ENCODE measurements around the gene JMJD8. TPM values are rescaled to one million over a fixed set of nuclear protein-coding genes. Genes with fewer than 3 reads are reported as not detected.

Gene JMJD8
- total RNA-seq, 1 experiment from 2014 or later: 73.9 TPM

DNA sequence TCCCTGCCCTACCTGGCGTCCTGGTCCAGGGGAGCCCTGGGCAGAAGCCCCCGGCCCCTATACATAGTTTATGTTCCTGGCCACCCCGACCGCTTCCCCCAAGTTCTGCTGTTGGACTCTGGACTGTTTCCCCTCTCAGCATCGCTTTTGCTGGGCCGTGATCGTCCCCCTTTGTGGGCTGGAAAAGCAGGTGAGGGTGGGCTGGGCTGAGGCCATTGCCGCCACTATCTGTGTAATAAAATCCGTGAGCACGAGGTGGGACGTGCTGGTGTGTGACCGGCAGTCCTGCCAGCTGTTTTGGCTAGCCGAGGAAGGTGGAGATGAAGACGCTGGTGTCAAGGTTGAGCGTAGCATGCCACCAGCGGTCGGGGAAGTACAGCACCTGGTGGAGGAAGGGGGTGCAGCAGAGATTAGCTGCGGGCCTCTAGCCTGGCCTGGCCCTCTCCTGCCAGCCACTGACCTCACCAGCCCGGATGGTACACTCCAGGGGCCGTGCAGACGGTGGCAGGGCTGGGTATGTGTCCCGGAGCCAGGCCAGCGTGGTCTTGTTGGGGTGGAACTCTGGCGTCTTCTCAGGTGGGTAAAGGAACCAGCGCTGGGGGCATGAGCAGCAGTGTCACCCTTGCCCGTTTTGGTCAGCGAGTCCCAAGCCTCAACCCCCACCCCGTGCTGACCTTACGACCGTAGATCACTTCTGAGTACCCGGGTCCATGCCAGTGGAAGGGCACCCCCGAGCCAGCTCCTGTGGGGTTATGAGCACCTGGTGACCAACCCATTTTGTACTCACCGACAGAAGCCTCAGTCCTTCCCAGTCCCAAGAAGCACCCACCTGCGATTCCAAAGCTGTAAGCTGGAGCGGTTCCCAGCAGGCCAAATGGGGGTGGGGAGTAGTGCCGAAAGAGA lies 1.4 kb downstream of the JMJD8 start:
- Histone ChIP-seq H3K36me3 (ENCODE audit: control insufficient read depth, insufficient read depth, low read length) (peaks cover 5% of the 10 kb centered on the region; the same call in 1 of the 2 replicates), H3K27ac (ENCODE audit: low read length) (peak overlapping the region; percentile 87), H3K4me3 (ENCODE audit: low read depth in 2 of 2, low read length in 2 of 2) (peak overlapping the region; percentile 66 to 71), H3K27me3 (ENCODE audit: control insufficient read depth, insufficient read depth, low read length) (no peaks in the 10 kb centered on the region), H3K9me3 (ENCODE audit: control insufficient read depth, insufficient read depth, low read depth, low read length) (no peaks in the 10 kb centered on the region), H3K4me1 (ENCODE audit: control insufficient read depth, insufficient read depth, low read length) (peaks cover 18% of the 10 kb centered on the region)
- DNase-seq (ENCODE audit: low read depth, low spot score): no peak
- ChIA-PET CTCF (no interaction called here), POLR2A (no interaction called here)
- intact Hi-C loops (cut with micrococcal nuclease; ENCODE audit: unreplicated experiment): loop anchor here (10.0 kb wide), 1 partner anchor 1092 kb away; the partner anchor contains the start of genes EME2, MRPS34 and NME3
- ATAC-seq: peak; percentile 7
- TF ChIP-seq, protein P1, sequence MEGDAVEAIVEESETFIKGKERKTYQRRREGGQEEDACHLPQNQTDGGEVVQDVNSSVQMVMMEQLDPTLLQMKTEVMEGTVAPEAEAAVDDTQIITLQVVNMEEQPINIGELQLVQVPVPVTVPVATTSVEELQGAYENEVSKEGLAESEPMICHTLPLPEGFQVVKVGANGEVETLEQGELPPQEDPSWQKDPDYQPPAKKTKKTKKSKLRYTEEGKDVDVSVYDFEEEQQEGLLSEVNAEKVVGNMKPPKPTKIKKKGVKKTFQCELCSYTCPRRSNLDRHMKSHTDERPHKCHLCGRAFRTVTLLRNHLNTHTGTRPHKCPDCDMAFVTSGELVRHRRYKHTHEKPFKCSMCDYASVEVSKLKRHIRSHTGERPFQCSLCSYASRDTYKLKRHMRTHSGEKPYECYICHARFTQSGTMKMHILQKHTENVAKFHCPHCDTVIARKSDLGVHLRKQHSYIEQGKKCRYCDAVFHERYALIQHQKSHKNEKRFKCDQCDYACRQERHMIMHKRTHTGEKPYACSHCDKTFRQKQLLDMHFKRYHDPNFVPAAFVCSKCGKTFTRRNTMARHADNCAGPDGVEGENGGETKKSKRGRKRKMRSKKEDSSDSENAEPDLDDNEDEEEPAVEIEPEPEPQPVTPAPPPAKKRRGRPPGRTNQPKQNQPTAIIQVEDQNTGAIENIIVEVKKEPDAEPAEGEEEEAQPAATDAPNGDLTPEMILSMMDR (IDR thresholded peaks at IDR 0.05): peak; percentile 24
- TF ChIP-seq POLR2AphosphoS5 (IDR thresholded peaks at IDR 0.05; ENCODE audit: low read depth, low read length) (peak; percentile 28; the same call in 1 of the 2 replicates), SIN3A (IDR thresholded peaks at IDR 0.05; ENCODE audit: borderline replicate concordance, insufficient read depth, low read depth, low read length) (peak; percentile 74; the same call in 1 of the 2 replicates), REST (IDR thresholded peaks at IDR 0.05; ENCODE audit: insufficient read depth in 1 of 2, low read depth in 2 of 2, low read length in 1 of 2) (no peak; a peak in 1 of 4 replicates)
- BruUV-seq (replicated peaks): no TSS peak
- in situ Hi-C loops (cut with HindIII; ENCODE audit: low pct_unique_long_range_greater_than_20kb, low sequenced_read_pairs): no loop called here

DNA sequence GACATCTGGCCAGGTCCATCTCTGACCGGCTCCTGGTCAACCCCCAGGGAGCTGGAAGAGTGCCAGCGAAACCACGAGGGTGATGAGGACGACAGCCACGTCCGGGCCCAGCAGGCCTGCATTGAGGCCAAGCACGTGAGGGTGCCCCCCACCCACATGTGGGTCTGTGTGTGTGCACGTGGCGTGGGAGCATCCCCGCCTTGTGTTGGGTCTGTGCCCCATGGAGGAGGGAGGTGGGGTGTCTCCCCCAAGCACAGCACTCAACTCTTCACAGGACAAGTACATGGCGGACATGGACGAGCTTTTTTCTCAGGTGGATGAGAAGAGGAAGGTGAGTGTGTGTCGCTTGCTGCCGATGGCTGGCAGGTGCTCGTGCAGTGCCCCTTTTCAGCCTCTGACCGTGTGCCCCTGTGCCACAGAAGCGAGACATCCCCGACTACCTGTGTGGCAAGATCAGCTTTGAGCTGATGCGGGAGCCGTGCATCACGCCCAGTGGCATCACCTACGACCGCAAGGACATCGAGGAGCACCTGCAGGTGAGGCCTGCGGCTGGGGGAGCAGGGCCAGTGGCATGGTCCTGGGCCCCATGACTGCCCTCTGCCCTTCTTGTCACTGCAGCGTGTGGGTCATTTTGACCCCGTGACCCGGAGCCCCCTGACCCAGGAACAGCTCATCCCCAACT lies 2.2 kb downstream of the JMJD8 start:
- no peaks in the 10 kb centered on the region for H3K9me3 ChIP-seq (ENCODE audit: control insufficient read depth, insufficient read depth, low read depth, low read length)
- TF ChIP-seq SIN3A (IDR thresholded peaks at IDR 0.05; ENCODE audit: borderline replicate concordance, insufficient read depth, low read depth, low read length) (no peak), POLR2AphosphoS5 (IDR thresholded peaks at IDR 0.05; ENCODE audit: low read depth, low read length) (peak; percentile 68; the same call in 1 of the 2 replicates), TCF7L2 (IDR thresholded peaks at IDR 0.05; ENCODE audit: low read depth, low read length) (no peak), REST (IDR thresholded peaks at IDR 0.05; ENCODE audit: insufficient read depth in 1 of 2, low read depth in 2 of 2, low read length in 1 of 2) (peak in 1 of 2 experiments; percentile 14; a peak in 1 of 4 replicates)
- TF ChIP-seq, protein P1 (IDR thresholded peaks at IDR 0.05): no peak
- CTCF ChIA-PET: interaction anchor here (1.1 kb wide), 1 partner anchor 14 kb away, joined by 3 read pairs; the partner anchor contains the start of gene RHOT2
- peak overlapping the region; percentile 66 to 71 for H3K4me3 ChIP-seq (ENCODE audit: low read depth in 2 of 2, low read length in 2 of 2)
- in situ Hi-C loops (cut with HindIII; ENCODE audit: low pct_unique_long_range_greater_than_20kb, low sequenced_read_pairs): no loop called here
- POLR2A ChIA-PET: no interaction called here
- H3K27ac ChIP-seq (ENCODE audit: low read length): peak overlapping the region; percentile 87
- ATAC-seq (no peak), DNase-seq (ENCODE audit: low read depth, low spot score) (no peak)
- peaks cover 5% of the 10 kb centered on the region; the same call in 1 of the 2 replicates for H3K36me3 ChIP-seq (ENCODE audit: control insufficient read depth, insufficient read depth, low read length)
- H3K27me3 ChIP-seq (ENCODE audit: control insufficient read depth, insufficient read depth, low read length): no peaks in the 10 kb centered on the region
- intact Hi-C loops (cut with micrococcal nuclease; ENCODE audit: unreplicated experiment): loop anchor here (10.0 kb wide), 1 partner anchor 1093 kb away; the partner anchor contains the start of genes EME2, MRPS34 and NME3
- BruUV-seq (replicated peaks): TSS peak; percentile 97
- H3K4me1 ChIP-seq (ENCODE audit: control insufficient read depth, insufficient read depth, low read length): peaks cover 18% of the 10 kb centered on the region
